ENCODE results near the gene SNX25.

DNA sequence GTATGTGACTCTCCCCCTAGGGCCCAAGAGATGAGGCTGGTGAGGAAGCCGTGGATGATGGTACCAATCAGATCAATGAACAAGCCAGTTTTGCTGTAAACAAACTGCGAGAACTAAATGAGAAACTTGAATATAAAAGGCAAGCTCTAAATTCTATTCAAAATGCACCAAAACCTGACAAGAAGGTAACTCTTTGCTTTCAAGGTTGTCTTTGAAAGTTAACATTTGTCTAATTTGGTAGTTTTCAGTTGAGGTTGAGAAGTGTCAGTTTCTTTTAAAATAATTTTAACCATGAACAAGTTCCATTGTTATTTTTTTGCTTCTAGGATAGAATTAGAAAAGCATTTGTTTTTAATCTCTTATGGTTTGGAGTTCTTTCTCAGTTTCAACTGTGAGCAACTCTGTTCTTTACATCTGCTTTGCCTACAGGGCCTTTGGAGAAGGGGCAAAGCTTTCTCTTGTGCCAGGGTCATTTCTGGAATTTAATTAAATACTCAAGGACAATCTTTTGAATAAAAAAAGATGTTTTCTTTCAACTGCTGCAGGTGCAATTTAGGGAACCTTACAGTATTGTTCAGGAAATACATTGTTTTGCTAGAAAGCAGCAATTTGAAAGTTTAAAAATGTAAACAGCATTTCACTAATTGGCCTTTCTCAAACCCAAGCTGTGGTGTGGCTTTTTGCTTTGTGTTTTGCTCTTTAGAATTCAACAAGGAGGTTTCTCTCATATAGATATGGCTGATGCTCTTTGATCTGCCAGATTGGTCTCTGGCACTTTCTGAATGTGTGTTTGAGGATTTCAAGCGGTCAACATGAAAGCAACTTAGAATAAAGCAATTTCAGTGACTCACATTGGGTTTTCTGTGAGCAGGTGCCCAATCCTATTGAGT lies 123.4 kb downstream of the SNX25 start:
- TF ChIP-seq POLR2AphosphoS5 (IDR thresholded peaks at IDR 0.05) (no peak), POLR2A (IDR thresholded peaks at IDR 0.05) (no peak)
